ENCODE data around the gene UTP14A.

The UTP14A gene

GRCh38 chrX:129934952-129935351, 29.0 kb downstream of the UTP14A start:
- TF ChIP-seq CTCF (IDR thresholded peaks at IDR 0.05; ENCODE audit: borderline replicate concordance, extremely low read depth, low read length, poor library complexity, severe bottlenecking), result no peak
- TF ChIP-seq EZH2 (IDR thresholded peaks at IDR 0.05; ENCODE audit: borderline replicate concordance, low read depth, low read length, severe bottlenecking), result no peak
- no peaks in the 10 kb centered on the region for H4K20me1 ChIP-seq (ENCODE audit: insufficient read depth, low read length)
- no peaks in the 10 kb centered on the region for H3K27me3 ChIP-seq (ENCODE audit: insufficient read depth, low read length, poor library complexity)
- H3K79me2 ChIP-seq (ENCODE audit: insufficient read depth, low read length), result no peaks in the 10 kb centered on the region
- H3K4me2 ChIP-seq (ENCODE audit: insufficient read depth, low read length), result no peak overlapping the region
- no peak overlapping the region for H3K4me3 ChIP-seq (ENCODE audit: low read depth in 1 of 2, low read length in 2 of 2)
- no peak overlapping the region for H3K27ac ChIP-seq (ENCODE audit: low read length)
- ATAC-seq (ENCODE audit: insufficient read depth, low read depth), result no peak
- DNase-seq, result no peak
- no peak overlapping the region for H2AFZ ChIP-seq (ENCODE audit: low read depth, low read length)
- H3K9ac ChIP-seq (ENCODE audit: low read depth, low read length), result no peak overlapping the region
- no peaks in the 10 kb centered on the region for H3K9me3 ChIP-seq (ENCODE audit: insufficient read depth, low read length, severe bottlenecking)
- H3K4me1 ChIP-seq (ENCODE audit: insufficient read depth, low read length), result peaks cover 12% of the 10 kb centered on the region
- H3K36me3 ChIP-seq (ENCODE audit: insufficient read depth, low read length), result peaks cover 2% of the 10 kb centered on the region; the same call in 1 of the 2 replicates

- H3K4me1 ChIP-seq (ENCODE audit: insufficient read depth, low read length), result no peaks in the 10 kb centered on the region; the same call in 1 of the 2 replicates
- H3K4me3 ChIP-seq (ENCODE audit: low read depth in 1 of 2, low read length in 2 of 2), result no peak overlapping the region
- no peak overlapping the region for H3K9ac ChIP-seq (ENCODE audit: low read depth, low read length)
- no peak overlapping the region for H3K4me2 ChIP-seq (ENCODE audit: insufficient read depth, low read length)
- DNase-seq, result no peak
- peak; percentile 54; the same call in 2 of the 3 replicates for ATAC-seq (ENCODE audit: insufficient read depth, low read depth)
- no peak for TF ChIP-seq EZH2 (IDR thresholded peaks at IDR 0.05; ENCODE audit: borderline replicate concordance, low read depth, low read length, severe bottlenecking)
- no peak for TF ChIP-seq CTCF (IDR thresholded peaks at IDR 0.05; ENCODE audit: borderline replicate concordance, extremely low read depth, low read length, poor library complexity, severe bottlenecking)
- H3K79me2 ChIP-seq (ENCODE audit: insufficient read depth, low read length), result no peaks in the 10 kb centered on the region
- no peaks in the 10 kb centered on the region for H3K9me3 ChIP-seq (ENCODE audit: insufficient read depth, low read length, severe bottlenecking)
- H3K36me3 ChIP-seq (ENCODE audit: insufficient read depth, low read length), result no peaks in the 10 kb centered on the region
- no peak overlapping the region for H3K27ac ChIP-seq (ENCODE audit: low read length)
- no peaks in the 10 kb centered on the region for H4K20me1 ChIP-seq (ENCODE audit: insufficient read depth, low read length)
- no peaks in the 10 kb centered on the region for H3K27me3 ChIP-seq (ENCODE audit: insufficient read depth, low read length, poor library complexity)
- no peak overlapping the region for H2AFZ ChIP-seq (ENCODE audit: low read depth, low read length)
Measured at GRCh38 chrX:129938081-129938480, 32.1 kb downstream of the UTP14A start.

- no peaks in the 10 kb centered on the region for H3K9me3 ChIP-seq (ENCODE audit: insufficient read depth, low read length, severe bottlenecking)
- no peak for TF ChIP-seq CTCF (IDR thresholded peaks at IDR 0.05; ENCODE audit: borderline replicate concordance, extremely low read depth, low read length, poor library complexity, severe bottlenecking)
- TF ChIP-seq EZH2 (IDR thresholded peaks at IDR 0.05; ENCODE audit: borderline replicate concordance, low read depth, low read length, severe bottlenecking), result no peak
- no peak for ATAC-seq (ENCODE audit: insufficient read depth, low read depth)
Measured at GRCh38 chrX:129939986-129940385, 34.0 kb downstream of the UTP14A start.

GRCh38 chrX:129940721-129941120, 34.8 kb downstream of the UTP14A start:
- Histone ChIP-seq H3K4me2 (ENCODE audit: insufficient read depth, low read length) (no peak overlapping the region), H3K27me3 (ENCODE audit: insufficient read depth, low read length, poor library complexity) (no peaks in the 10 kb centered on the region), H2AFZ (ENCODE audit: low read depth, low read length) (no peak overlapping the region), H3K27ac (ENCODE audit: low read length) (no peak overlapping the region), H4K20me1 (ENCODE audit: insufficient read depth, low read length) (no peaks in the 10 kb centered on the region), H3K9ac (ENCODE audit: low read depth, low read length) (no peak overlapping the region), H3K79me2 (ENCODE audit: insufficient read depth, low read length) (no peaks in the 10 kb centered on the region), H3K4me3 (ENCODE audit: low read depth in 1 of 2, low read length in 2 of 2) (no peak overlapping the region), H3K4me1 (ENCODE audit: insufficient read depth, low read length) (no peaks in the 10 kb centered on the region; the same call in 1 of the 2 replicates), H3K36me3 (ENCODE audit: insufficient read depth, low read length) (no peaks in the 10 kb centered on the region), H3K9me3 (ENCODE audit: insufficient read depth, low read length, severe bottlenecking) (no peaks in the 10 kb centered on the region)
- TF ChIP-seq CTCF (IDR thresholded peaks at IDR 0.05; ENCODE audit: borderline replicate concordance, extremely low read depth, low read length, poor library complexity, severe bottlenecking), result no peak
- TF ChIP-seq EZH2 (IDR thresholded peaks at IDR 0.05; ENCODE audit: borderline replicate concordance, low read depth, low read length, severe bottlenecking), result no peak
- ATAC-seq (ENCODE audit: insufficient read depth, low read depth) (peak; percentile 80), DNase-seq (peak; percentile 15)

More at GRCh38 chrX:129939986-129940385, 34.0 kb downstream of the UTP14A start:
- H3K4me2 ChIP-seq (ENCODE audit: insufficient read depth, low read length), result no peak overlapping the region
- H4K20me1 ChIP-seq (ENCODE audit: insufficient read depth, low read length), result no peaks in the 10 kb centered on the region
- no peaks in the 10 kb centered on the region for H3K79me2 ChIP-seq (ENCODE audit: insufficient read depth, low read length)
- no peaks in the 10 kb centered on the region for H3K36me3 ChIP-seq (ENCODE audit: insufficient read depth, low read length)
- H3K4me1 ChIP-seq (ENCODE audit: insufficient read depth, low read length), result no peaks in the 10 kb centered on the region; the same call in 1 of the 2 replicates
- H3K4me3 ChIP-seq (ENCODE audit: low read depth in 1 of 2, low read length in 2 of 2), result no peak overlapping the region
- DNase-seq, result no peak
- H3K27ac ChIP-seq (ENCODE audit: low read length), result no peak overlapping the region
- no peak overlapping the region for H3K9ac ChIP-seq (ENCODE audit: low read depth, low read length)
- no peak overlapping the region for H2AFZ ChIP-seq (ENCODE audit: low read depth, low read length)
- H3K27me3 ChIP-seq (ENCODE audit: insufficient read depth, low read length, poor library complexity), result no peaks in the 10 kb centered on the region

Measured in DND-41 (cell line).